DOHH2 (cell line): ENCODE data around the gene ARRDC3.

Source experiments
- H3F3A ChIP-seq: fragments of 200-600 bp; sonication (generic), shearing (Covaris generic); 2 replicates; pipeline ENCODE4 v1.6.0; 2016; ENCODE audit warnings: antibody characterized with exemption, mild to moderate bottlenecking; ENCODE audit not compliant: control insufficient read depth, insufficient read depth
- H3K27ac ChIP-seq: fragments of 200-600 bp; sonication (generic); 2 replicates; pipeline ENCODE4 v1.5.1; 2014; ENCODE audit warnings: low read depth, mild to moderate bottlenecking, low read length, moderate library complexity
- H3K27me3 ChIP-seq: fragments of 200-600 bp; sonication (generic); 2 replicates; pipeline ENCODE4 v1.6.1; 2014; ENCODE audit warnings: mild to moderate bottlenecking, low read length, mixed read lengths; ENCODE audit not compliant: control insufficient read depth
- H3K36me3 ChIP-seq: fragments of 200-600 bp; sonication (generic); 2 replicates; pipeline ENCODE4 v1.6.1; 2014; ENCODE audit warnings: mild to moderate bottlenecking, low read length, moderate library complexity, mixed read lengths; ENCODE audit not compliant: control insufficient read depth
- H3K4me1 ChIP-seq: fragments of 200-600 bp; sonication (generic); 2 replicates; pipeline ENCODE4 v1.6.1; 2014; ENCODE audit warnings: mild to moderate bottlenecking, low read length, mixed read lengths; ENCODE audit not compliant: control insufficient read depth
- H3K4me2 ChIP-seq: fragments of 200-600 bp; sonication (generic); 2 replicates; pipeline ENCODE4 v1.6.0; 2014; ENCODE audit warnings: mild to moderate bottlenecking, low read length, moderate library complexity
- H3K4me3 ChIP-seq: fragments of 200-600 bp; sonication (generic); 2 replicates; pipeline ENCODE4 v1.5.1; 2014; ENCODE audit warnings: mild to moderate bottlenecking, low read length, mixed read lengths
- H3K79me2 ChIP-seq: fragments of 200-600 bp; sonication (generic); 2 replicates; pipeline ENCODE4 v1.6.1; 2014; ENCODE audit warnings: mild to moderate bottlenecking, low read length, mixed read lengths; ENCODE audit not compliant: control insufficient read depth
- H3K9me2 ChIP-seq: fragments of 200-600 bp; sonication (generic); replicated peaks from 2 replicates; pipeline ENCODE4 v1.6.1; 2014; ENCODE audit warnings: mild to moderate bottlenecking, low read length, mixed read lengths; ENCODE audit not compliant: control insufficient read depth
- H3K9me3 ChIP-seq: fragments of 200-600 bp; sonication (generic); 2 replicates; pipeline ENCODE4 v1.6.1; 2014; ENCODE audit warnings: antibody characterized with exemption, low read length, mixed read lengths; ENCODE audit not compliant: control insufficient read depth, insufficient read depth
- H4K20me1 ChIP-seq: fragments of 200-600 bp; sonication (generic); 2 replicates; pipeline ENCODE4 v1.6.0; 2014; ENCODE audit warnings: low read depth, mild to moderate bottlenecking, antibody characterized with exemption, low read length, moderate library complexity; ENCODE audit not compliant: control insufficient read depth, insufficient read depth
- EZH2phosphoT487 ChIP-seq: fragments of 200-600 bp; sonication (generic); IDR thresholded peaks from 2 replicates; pipeline ENCODE4 v1.6.1; 2017; ENCODE audit warnings: borderline replicate concordance, mild to moderate bottlenecking, antibody characterized with exemption, low read length, moderate library complexity, mixed read lengths
- TF ChIP-seq, protein P1 (sequence below): fragments of 200-600 bp; sonication (generic); IDR thresholded peaks from one replicate; pipeline ENCODE4 v1.5.1; 2014; ENCODE audit warnings: antibody characterized with exemption, mild to moderate bottlenecking, low read depth, low read length; ENCODE audit not compliant: poor library complexity, severe bottlenecking

Gene ARRDC3

DNA sequence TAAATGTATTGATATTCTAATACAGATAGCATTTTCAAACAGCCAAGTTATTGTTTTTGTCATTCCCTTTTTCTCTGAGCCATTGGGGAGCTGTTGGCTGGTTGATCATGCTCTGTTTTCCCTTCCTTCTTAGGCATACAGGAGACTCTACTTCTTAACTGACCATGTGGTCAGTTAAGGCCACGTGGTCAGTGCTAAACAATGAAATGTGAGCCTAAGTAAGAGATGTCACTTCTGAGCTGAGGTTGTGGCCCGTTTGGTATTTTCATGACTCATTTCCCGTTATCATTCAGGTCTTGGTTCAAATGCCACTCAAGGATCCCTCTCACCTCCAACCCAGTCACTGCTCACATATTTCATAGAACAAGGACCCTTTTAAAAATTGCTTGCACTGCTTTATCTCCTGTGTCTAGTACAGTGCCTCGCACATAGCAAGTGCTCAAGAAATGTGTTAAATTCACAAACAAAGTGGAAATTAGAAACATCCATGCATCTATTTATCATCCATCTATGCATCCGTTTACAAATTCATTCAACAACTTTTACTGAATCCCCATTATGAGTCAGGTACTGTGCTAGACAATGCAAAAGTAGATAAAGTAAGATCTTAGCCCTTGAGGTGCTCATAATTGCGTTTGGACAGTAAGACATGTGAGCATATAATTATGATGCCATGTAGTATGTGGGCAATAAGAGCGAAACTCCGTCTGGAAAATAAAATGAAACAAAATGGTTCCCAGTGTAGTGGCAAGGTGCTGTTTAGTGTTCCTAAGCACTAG, 50.7 kb downstream of the ARRDC3 start:
- Histone ChIP-seq H3K9me2 (no peaks in the 10 kb centered on the region), H3K4me1 (no peaks in the 10 kb centered on the region), H3K27ac (no peak overlapping the region), H3K4me2 (no peak overlapping the region), H3K36me3 (no peaks in the 10 kb centered on the region), H3K9me3 (no peaks in the 10 kb centered on the region), H3K27me3 (peaks cover 8% of the 10 kb centered on the region; the same call in 1 of the 2 replicates), H3K4me3 (no peak overlapping the region), H4K20me1 (no peaks in the 10 kb centered on the region), H3K79me2 (no peaks in the 10 kb centered on the region), H3F3A (no peaks in the 10 kb centered on the region)
- TF ChIP-seq, protein P1, sequence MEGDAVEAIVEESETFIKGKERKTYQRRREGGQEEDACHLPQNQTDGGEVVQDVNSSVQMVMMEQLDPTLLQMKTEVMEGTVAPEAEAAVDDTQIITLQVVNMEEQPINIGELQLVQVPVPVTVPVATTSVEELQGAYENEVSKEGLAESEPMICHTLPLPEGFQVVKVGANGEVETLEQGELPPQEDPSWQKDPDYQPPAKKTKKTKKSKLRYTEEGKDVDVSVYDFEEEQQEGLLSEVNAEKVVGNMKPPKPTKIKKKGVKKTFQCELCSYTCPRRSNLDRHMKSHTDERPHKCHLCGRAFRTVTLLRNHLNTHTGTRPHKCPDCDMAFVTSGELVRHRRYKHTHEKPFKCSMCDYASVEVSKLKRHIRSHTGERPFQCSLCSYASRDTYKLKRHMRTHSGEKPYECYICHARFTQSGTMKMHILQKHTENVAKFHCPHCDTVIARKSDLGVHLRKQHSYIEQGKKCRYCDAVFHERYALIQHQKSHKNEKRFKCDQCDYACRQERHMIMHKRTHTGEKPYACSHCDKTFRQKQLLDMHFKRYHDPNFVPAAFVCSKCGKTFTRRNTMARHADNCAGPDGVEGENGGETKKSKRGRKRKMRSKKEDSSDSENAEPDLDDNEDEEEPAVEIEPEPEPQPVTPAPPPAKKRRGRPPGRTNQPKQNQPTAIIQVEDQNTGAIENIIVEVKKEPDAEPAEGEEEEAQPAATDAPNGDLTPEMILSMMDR, result no peak
- TF ChIP-seq EZH2phosphoT487, result no peak

DNA sequence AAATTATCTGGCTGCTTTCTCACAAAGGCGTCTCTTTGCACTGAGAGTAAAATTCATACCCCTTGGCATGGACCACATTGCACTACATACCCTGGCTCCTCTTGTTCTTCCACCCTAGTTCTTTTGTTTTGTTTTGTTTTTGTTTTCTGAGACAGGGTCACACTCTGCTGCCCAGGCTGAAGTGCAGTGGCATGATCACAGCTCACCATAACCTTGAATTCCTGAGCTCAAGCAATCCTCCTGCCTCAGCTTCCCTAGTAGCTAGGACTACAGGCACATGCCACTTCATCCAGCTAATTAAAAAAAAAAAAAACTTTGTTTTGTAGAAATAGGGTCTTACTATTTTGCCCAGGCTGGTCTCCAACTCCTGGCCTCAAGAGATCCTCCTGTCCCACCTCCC, 51.4 kb downstream of the ARRDC3 start:
- H3K27ac ChIP-seq, result no peak overlapping the region
- H3K36me3 ChIP-seq, result no peaks in the 10 kb centered on the region
- H3K4me3 ChIP-seq, result no peak overlapping the region
- no peaks in the 10 kb centered on the region for H4K20me1 ChIP-seq
- no peaks in the 10 kb centered on the region for H3K9me3 ChIP-seq
- H3K4me1 ChIP-seq, result no peaks in the 10 kb centered on the region
- no peak overlapping the region for H3K4me2 ChIP-seq
- no peaks in the 10 kb centered on the region for H3K79me2 ChIP-seq
- peaks cover 8% of the 10 kb centered on the region; the same call in 1 of the 2 replicates for H3K27me3 ChIP-seq
- H3F3A ChIP-seq, result no peaks in the 10 kb centered on the region
- no peaks in the 10 kb centered on the region for H3K9me2 ChIP-seq
- no peak for TF ChIP-seq EZH2phosphoT487
- TF ChIP-seq, protein P1, result no peak

DNA sequence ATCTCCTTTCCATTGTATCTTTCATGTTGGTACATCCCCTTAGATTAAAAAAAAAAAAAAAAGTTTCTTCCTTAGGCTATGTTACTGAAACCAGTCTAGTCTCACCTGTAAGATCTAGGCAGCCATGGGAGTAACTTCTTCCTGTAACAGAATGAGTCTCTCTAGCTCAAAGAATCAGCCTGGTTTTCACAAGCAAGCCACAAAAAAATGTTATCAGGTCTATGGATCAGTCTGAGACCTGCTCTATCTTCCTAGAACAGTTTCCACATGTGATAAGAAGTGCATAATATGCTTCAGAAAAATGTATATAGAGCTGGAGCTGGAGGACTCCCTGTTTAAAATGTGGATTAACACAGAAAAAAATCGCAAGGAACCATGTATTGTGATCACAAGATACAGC, 53.8 kb downstream of the ARRDC3 start:
- Histone ChIP-seq H3K4me1 (no peaks in the 10 kb centered on the region), H3K9me3 (no peaks in the 10 kb centered on the region), H3K4me2 (no peak overlapping the region), H3K4me3 (no peak overlapping the region), H3F3A (no peaks in the 10 kb centered on the region), H3K27me3 (peaks cover 8% of the 10 kb centered on the region; the same call in 1 of the 2 replicates), H3K36me3 (no peaks in the 10 kb centered on the region), H3K79me2 (no peaks in the 10 kb centered on the region), H3K9me2 (no peaks in the 10 kb centered on the region), H4K20me1 (no peaks in the 10 kb centered on the region), H3K27ac (no peak overlapping the region)
- TF ChIP-seq, protein P1, result no peak
- no peak for TF ChIP-seq EZH2phosphoT487
